GM21717 (cell line): Measurements from ENCODE around the gene COASY.
"Not testable (repeated sequence)": the region's sequence is repeated elsewhere in the genome, so short reads cannot be mapped to it uniquely, and the experiment has no call there.

ENCODE experiments used
- ATAC-seq: cut with Tn5 transposase; IDR thresholded peaks from one replicate; pipeline ENCODE4 v1.9.1; 2021; ENCODE audit warnings: mild to moderate bottlenecking, moderate library complexity; ENCODE audit not compliant: unreplicated experiment

COASY gene

DNA sequence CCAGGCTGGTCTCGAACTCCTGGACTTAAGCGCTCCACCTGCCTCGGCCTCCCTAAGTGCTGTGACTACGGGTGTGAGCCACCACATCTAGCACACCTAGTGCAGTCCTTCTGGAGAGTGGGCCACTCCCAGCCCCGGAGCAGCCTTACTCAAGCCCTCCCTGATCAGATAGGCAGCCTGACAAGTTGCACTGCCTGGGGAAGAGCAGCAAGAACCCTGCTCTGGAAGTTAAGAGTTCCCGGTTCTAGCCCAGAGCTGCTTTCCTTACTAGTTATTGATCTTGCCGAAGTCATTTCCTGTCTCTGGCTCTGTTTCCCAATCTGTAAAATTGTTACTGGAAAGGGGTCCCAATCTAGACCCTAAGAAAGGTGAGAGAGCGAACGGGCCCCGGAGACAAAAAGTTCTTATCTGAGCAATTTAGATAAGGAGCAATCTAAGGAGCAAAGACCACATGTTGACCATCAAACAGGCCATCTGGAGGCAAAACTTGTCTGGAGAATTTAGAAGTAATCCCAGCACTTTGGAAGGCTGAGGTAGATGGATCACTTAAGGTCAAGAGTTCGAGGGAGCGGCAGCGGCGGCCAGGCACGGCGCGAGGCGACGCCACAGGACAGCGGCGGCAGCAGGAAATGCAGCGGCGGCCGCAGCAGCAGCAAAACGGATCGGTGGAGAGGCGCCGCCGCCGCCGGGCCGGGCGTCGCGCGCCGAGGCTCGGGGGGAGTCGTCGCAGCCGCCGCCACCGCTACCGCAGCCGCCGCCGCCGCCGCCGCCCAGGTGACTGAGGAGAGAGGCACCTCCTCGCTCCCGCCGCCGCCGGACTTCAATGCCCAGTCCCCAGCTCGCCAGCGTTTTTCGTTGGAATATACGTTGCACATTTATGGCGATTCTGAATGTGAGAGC lies 30.2 kb upstream of the COASY start:
- no peak for ATAC-seq

GRCh38 chr17:42535155-42536047 lies 26.5 kb upstream of the COASY start:
- no peak for ATAC-seq

DNA sequence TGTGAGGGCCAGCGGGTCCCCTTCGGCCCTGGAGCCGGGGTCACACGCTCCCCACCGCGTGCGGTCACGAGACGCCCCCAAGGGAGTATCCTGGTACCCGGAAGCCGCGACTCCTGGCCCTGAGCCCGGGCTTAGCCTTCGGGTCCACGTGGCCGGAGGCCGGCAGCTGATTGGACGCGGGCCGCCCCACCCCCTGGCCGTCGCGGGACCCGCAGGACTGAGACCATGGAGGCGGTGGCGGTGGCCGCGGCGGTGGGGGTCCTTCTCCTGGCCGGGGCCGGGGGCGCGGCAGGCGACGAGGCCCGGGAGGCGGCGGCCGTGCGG lies 25.9 kb upstream of the COASY start, which contains the start of gene NAGLU:
Gene NAGLU, plus strand, starts transcription at position 194 of the 324 bp plus-strand sequence. Its CDS starts 32 bp downstream, at position 226.
- peak; percentile 54 for ATAC-seq

GRCh38 chr17:42536372-42537155 lies 25.4 kb upstream of the COASY start:
- ATAC-seq: peak; percentile 52

- no peak for ATAC-seq
Observed at GRCh38 chr17:42537156-42537805, 24.7 kb upstream of the COASY start.

DNA sequence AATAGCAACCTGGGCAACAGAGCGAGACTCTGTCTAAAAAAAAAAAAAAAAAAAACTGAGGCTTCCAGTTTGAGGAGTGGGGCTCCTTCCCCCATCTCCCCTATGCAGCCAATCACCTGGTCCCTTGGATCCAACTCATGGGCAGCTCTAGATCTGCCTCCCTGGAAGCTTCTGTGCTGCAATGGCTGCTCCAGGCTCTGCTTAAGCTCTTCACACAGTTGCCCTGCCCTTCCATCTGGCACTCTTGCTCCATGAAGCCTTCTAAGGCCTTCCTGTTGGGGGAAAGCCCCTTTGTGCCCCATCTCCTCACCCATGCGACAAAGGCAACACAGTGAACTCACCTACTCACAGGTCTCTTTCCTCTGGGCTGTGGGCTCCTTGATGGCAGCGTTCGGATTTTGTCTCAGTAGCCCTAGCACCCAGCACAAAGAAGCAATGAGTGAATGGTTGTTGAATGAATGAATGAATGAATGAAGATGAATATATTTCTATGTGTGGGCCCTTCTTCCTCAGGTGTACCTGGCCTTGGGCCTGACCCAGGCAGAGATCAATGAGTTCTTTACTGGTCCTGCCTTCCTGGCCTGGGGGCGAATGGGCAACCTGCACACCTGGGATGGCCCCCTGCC lies 24.0 kb upstream of the COASY start:
- ATAC-seq: no peak

DNA sequence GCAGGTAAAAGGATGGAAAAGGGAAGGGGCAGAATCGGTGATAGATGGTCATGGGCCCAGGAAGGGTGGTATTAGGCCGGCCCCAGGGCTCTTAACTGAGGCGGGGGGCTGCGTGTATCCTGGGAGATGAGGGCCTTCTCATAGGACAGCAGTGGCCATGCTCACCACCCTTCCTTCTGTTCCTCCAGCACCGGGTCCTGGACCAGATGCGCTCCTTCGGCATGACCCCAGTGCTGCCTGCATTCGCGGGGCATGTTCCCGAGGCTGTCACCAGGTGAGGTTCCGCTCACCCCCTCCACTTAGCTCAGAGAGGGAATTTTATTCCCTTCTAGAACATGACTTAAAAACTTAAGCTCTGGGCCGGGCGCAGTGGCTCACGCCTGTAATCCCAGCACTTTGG lies 23.5 kb upstream of the COASY start:
- ATAC-seq: no peak

DNA sequence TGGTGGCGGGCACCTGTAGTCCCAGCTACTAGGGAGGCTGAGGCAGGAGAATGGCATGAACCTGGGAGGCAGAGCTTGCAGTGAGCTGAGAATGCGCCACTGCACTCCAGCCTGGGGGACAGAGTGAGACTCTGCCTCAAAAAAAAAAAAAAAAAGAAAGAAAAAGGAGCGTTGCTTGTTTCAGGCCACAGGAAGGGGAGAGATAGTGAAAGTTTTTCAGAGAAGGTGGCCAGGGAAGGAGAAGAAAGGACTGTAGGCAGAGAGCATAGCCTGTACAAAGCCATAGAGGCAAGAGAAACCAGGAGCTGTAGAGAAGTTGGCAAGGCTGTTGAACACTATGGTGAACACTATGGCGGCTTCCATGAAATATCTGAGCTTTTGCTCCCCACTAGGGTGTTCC lies 21.4 kb upstream of the COASY start:
- ATAC-seq: not testable (repeated sequence)

- no peak for ATAC-seq
Observed at GRCh38 chr17:42541041-42541833, 20.7 kb upstream of the COASY start.

DNA sequence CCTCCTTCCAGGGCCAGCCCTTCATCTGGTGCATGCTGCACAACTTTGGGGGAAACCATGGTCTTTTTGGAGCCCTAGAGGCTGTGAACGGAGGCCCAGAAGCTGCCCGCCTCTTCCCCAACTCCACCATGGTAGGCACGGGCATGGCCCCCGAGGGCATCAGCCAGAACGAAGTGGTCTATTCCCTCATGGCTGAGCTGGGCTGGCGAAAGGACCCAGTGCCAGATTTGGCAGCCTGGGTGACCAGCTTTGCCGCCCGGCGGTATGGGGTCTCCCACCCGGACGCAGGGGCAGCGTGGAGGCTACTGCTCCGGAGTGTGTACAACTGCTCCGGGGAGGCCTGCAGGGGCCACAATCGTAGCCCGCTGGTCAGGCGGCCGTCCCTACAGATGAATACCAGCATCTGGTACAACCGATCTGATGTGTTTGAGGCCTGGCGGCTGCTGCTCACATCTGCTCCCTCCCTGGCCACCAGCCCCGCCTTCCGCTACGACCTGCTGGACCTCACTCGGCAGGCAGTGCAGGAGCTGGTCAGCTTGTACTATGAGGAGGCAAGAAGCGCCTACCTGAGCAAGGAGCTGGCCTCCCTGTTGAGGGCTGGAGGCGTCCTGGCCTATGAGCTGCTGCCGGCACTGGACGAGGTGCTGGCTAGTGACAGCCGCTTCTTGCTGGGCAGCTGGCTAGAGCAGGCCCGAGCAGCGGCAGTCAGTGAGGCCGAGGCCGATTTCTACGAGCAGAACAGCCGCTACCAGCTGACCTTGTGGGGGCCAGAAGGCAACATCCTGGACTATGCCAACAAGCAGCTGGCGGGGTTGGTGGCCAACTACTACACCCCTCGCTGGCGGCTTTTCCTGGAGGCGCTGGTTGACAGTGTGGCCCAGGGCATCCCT lies 18.5 kb upstream of the COASY start:
- no peak for ATAC-seq

GRCh38 chr17:42544874-42545283 lies 17.1 kb upstream of the COASY start:
- no peak for ATAC-seq

GRCh38 chr17:42545755-42546505 lies 16.0 kb upstream of the COASY start:
- ATAC-seq: not testable (repeated sequence)

DNA sequence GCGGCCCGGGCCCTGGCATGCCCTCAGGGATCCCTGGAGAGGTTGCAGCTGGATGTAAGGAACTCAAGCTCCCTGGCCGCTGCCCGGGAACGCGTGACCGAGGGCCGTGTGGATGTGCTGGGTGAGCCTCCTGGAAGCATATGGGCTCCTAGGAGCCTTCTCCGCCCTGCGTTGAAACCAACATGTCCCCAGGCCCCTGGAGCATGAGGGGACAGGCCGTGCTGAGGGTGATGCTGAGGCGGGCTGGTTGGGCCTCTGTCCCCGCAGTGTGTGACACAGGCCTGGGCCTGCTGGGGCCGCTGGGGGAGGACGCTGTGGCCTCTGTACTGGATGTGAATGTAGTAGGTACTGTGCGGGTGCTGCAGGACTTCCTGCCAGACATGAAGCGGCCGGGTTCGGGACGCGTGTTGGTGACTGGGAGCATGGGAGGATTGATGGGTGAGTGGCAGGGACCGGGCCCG lies 14.9 kb upstream of the COASY start:
- no peak for ATAC-seq

- no peak for ATAC-seq
Observed at GRCh38 chr17:42547698-42548069, 14.3 kb upstream of the COASY start.

DNA sequence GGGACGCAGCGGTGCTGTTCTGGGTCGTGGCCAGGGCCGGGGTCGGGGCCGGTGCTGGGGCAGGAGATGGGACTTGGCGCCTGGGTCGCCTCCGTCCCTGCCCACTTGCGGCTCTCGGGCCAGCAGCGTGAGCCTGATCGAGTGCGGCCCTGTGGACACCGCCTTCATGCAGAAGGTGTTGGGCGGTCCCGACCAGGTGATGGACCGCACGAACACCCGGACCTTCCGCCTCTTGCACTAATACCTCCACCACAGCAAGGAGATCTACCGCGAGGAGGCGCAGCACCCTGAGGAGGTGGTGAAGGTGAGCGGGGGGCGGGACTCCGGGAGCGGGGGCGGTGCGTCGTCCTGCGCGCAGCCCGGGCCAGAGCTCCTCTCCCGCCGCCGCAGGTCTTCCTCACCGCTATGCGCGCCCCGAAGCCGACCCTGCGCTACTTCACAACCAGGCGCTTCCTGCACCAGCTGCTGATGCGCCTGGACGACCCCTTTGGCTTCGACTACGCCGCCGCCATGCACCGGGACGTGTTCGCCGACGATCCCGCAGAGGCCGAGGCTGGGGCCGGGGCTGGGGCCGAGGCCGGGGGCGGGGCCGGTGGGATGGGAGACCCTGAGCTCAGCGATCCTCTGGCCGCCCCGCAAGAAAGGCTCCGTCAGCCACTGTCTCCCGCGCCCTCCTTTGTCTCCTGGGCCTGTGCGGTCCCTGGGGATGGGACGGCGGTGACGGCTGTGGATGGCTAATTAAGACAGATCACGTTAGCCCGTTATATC lies 13.7 kb upstream of the COASY start:
- ATAC-seq: no peak

- ATAC-seq: no peak
Observed at GRCh38 chr17:42548993-42549755, 12.8 kb upstream of the COASY start.
